Measurements from ENCODE around the gene PEX7. TPM values are rescaled to one million over a fixed set of nuclear protein-coding genes. Genes with fewer than 3 reads are reported as not detected.
A peak's percentile ranks its signal among the peaks of the same experiment; 100 is the strongest.
"Not testable (repeated sequence)": the region's sequence is repeated elsewhere in the genome, so short reads cannot be mapped to it uniquely, and the experiment has no call there.

PEX7 gene
- total RNA-seq, 1 experiment from 2014 or later = 17.2 TPM

GRCh38 chr6:136895901-136896300 is 73.5 kb downstream of the PEX7 start:
- no peak for DNase-seq (ENCODE audit: low read depth)

- DNase-seq (ENCODE audit: low read depth) = no peak
Observed at GRCh38 chr6:136897071-136897470, 74.7 kb downstream of the PEX7 start.

- no peak for DNase-seq (ENCODE audit: low read depth)
Observed at GRCh38 chr6:136901212-136901784, 78.9 kb downstream of the PEX7 start.

- DNase-seq (ENCODE audit: low read depth) = not testable (repeated sequence)
Observed at GRCh38 chr6:136904477-136904876, 82.1 kb downstream of the PEX7 start.

GRCh38 chr6:136914947-136915346 is 92.6 kb downstream of the PEX7 start:
- DNase-seq (ENCODE audit: low read depth) = no peak

GRCh38 chr6:136918706-136919105 is 96.3 kb downstream of the PEX7 start:
- DNase-seq (ENCODE audit: low read depth) = no peak

- no peak for DNase-seq (ENCODE audit: low read depth)
Observed at GRCh38 chr6:136920216-136920615, 97.8 kb downstream of the PEX7 start.

- DNase-seq (ENCODE audit: low read depth) = peak; percentile 17
Observed at GRCh38 chr6:136920671-136921380, 98.4 kb downstream of the PEX7 start.

GRCh38 chr6:136921381-136921935 is 99.1 kb downstream of the PEX7 start:
- peak; percentile 46 for DNase-seq (ENCODE audit: low read depth)

GRCh38 chr6:136921936-136922684 is 99.7 kb downstream of the PEX7 start, which contains the start of gene SLC35D3:
SLC35D3 (plus strand) TSS chr6:136922301; CDS start chr6:136922429, 128 bp downstream.
- DNase-seq (ENCODE audit: low read depth) = peak; percentile 41

GRCh38 chr6:136922685-136923006 is 100.3 kb downstream of the PEX7 start:
- no peak for DNase-seq (ENCODE audit: low read depth)

GRCh38 chr6:136923116-136923953 is 100.9 kb downstream of the PEX7 start:
- DNase-seq (ENCODE audit: low read depth) = no peak

GRCh38 chr6:136923954-136924673 is 101.7 kb downstream of the PEX7 start:
- DNase-seq (ENCODE audit: low read depth) = no peak

- no peak for DNase-seq (ENCODE audit: low read depth)
Observed at GRCh38 chr6:136926383-136926782, 104.0 kb downstream of the PEX7 start.

- DNase-seq (ENCODE audit: low read depth) = no peak
Observed at GRCh38 chr6:136927292-136927691, 104.9 kb downstream of the PEX7 start.

- no peak for DNase-seq (ENCODE audit: low read depth)
Observed at GRCh38 chr6:136930528-136930927, 108.1 kb downstream of the PEX7 start.

GRCh38 chr6:136932599-136932998 is 110.2 kb downstream of the PEX7 start:
- no peak for DNase-seq (ENCODE audit: low read depth)

- DNase-seq (ENCODE audit: low read depth) = no peak
Observed at GRCh38 chr6:136945072-136945471, 122.7 kb downstream of the PEX7 start.

GRCh38 chr6:136945711-136946121 is 123.3 kb downstream of the PEX7 start:
- DNase-seq (ENCODE audit: low read depth) = no peak

- DNase-seq (ENCODE audit: low read depth) = no peak
Observed at GRCh38 chr6:136947037-136947436, 124.6 kb downstream of the PEX7 start.

- DNase-seq (ENCODE audit: low read depth) = not testable (repeated sequence)
Observed at GRCh38 chr6:136949957-136950356, 127.6 kb downstream of the PEX7 start.
